Large intestine (tissue), 3 donors: ENCODE measurements around the gene BBC3. TPM values are rescaled to one million over a fixed set of nuclear protein-coding genes. Genes with fewer than 3 reads are reported as not detected.
A peak's percentile ranks its signal among the peaks of the same experiment; 100 is the strongest.

Source experiments
- DNase-seq, 2 donors: peaks; one replicate each; pipeline versions ENCODE4 v3.0.0 to v3.0.0-alpha.2; 2013
- H3K27ac ChIP-seq: one replicate; pipeline ENCODE4 v1.5.1; 2013; ENCODE audit warnings: low read length
- H3K27me3 ChIP-seq: 2 replicates; pipeline ENCODE4 v1.6.1; 2013; ENCODE audit warnings: low read length; ENCODE audit not compliant: control insufficient read depth, insufficient read depth
- H3K36me3 ChIP-seq: 2 replicates; pipeline ENCODE4 v1.6.1; 2013; ENCODE audit warnings: low read length; ENCODE audit not compliant: control insufficient read depth, insufficient read depth
- H3K4me1 ChIP-seq: one replicate; pipeline ENCODE4 v1.6.1; 2013; ENCODE audit warnings: low read length; ENCODE audit not compliant: control insufficient read depth, insufficient read depth
- H3K4me3 ChIP-seq: one replicate; pipeline ENCODE4 v1.5.1; 2013; ENCODE audit warnings: low read length
- H3K9me3 ChIP-seq: one replicate; pipeline ENCODE4 v1.6.1; 2013; ENCODE audit warnings: mild to moderate bottlenecking, low read depth, low read length, moderate library complexity; ENCODE audit not compliant: control insufficient read depth
- WGBS: methylation state at CpG from one replicate; pipeline ENCODE4 v1.1.5; 2013; ENCODE audit warnings: low lambda C conversion rate; ENCODE audit not compliant: insufficient coverage; 5-methylcytosine and 5-hydroxymethylcytosine counted together
- polyA plus RNA-seq: library from polyadenylated mRNA; unstranded; fragments of 120-200 nt; gene quantifications from one replicate; pipeline ENCODE4 v1.2.1, GENCODE V29; 2013

BBC3 gene
- polyA plus RNA-seq, 1 donor, result 2.1 TPM

GRCh38 chr19:47243364-47243775 lies 12.4 kb upstream of the BBC3 start:
- peaks cover 23% of the 10 kb centered on the region for H3K4me1 ChIP-seq

GRCh38 chr19:47241919-47242577 lies 11.0 kb upstream of the BBC3 start:
- H3K4me3 ChIP-seq, result no peak overlapping the region
- no peaks in the 10 kb centered on the region for H3K36me3 ChIP-seq
- H3K27me3 ChIP-seq, result peaks cover 44% of the 10 kb centered on the region
- peaks cover 4% of the 10 kb centered on the region for H3K9me3 ChIP-seq
- 100% methylated on average over 1 of the region's 7 CpGs for WGBS
- no peak for DNase-seq
- H3K4me1 ChIP-seq, result peaks cover 23% of the 10 kb centered on the region
- no peak overlapping the region for H3K27ac ChIP-seq

More at GRCh38 chr19:47243364-47243775, 12.4 kb upstream of the BBC3 start:
- WGBS, result 31% methylated on average over 3 of the region's 9 CpGs
- Histone ChIP-seq H3K27ac (no peak overlapping the region), H3K9me3 (peaks cover 4% of the 10 kb centered on the region), H3K27me3 (peaks cover 44% of the 10 kb centered on the region), H3K4me3 (no peak overlapping the region), H3K36me3 (no peaks in the 10 kb centered on the region)
- DNase-seq, result no peak

GRCh38 chr19:47240996-47241918 lies 10.3 kb upstream of the BBC3 start:
- peaks cover 23% of the 10 kb centered on the region for H3K4me1 ChIP-seq
- WGBS, result no CpG with 5 or more reads among the region's 27 CpGs
- H3K36me3 ChIP-seq, result no peaks in the 10 kb centered on the region
- no peak overlapping the region for H3K4me3 ChIP-seq
- H3K9me3 ChIP-seq, result peaks cover 4% of the 10 kb centered on the region
- DNase-seq, result peak; percentile 76 to 81
- H3K27ac ChIP-seq, result no peak overlapping the region
- H3K27me3 ChIP-seq, result peaks cover 44% of the 10 kb centered on the region

- DNase-seq, result peak in 1 of 2 donors; percentile 4
- no CpG with 5 or more reads among the region's 6 CpGs for WGBS
- no peaks in the 10 kb centered on the region for H3K36me3 ChIP-seq
- no peak overlapping the region for H3K4me3 ChIP-seq
- H3K4me1 ChIP-seq, result peaks cover 23% of the 10 kb centered on the region
- peaks cover 4% of the 10 kb centered on the region for H3K9me3 ChIP-seq
- H3K27ac ChIP-seq, result no peak overlapping the region
- peaks cover 46% of the 10 kb centered on the region for H3K27me3 ChIP-seq
Measured at GRCh38 chr19:47240556-47240955, 9.6 kb upstream of the BBC3 start.

GRCh38 chr19:47239610-47240296 lies 8.8 kb upstream of the BBC3 start:
- no peak overlapping the region for H3K27ac ChIP-seq
- WGBS, result no CpG with 5 or more reads among the region's 62 CpGs

GRCh38 chr19:47239152-47239551 lies 8.2 kb upstream of the BBC3 start:
- Histone ChIP-seq H3K27ac (no peak overlapping the region), H3K36me3 (no peaks in the 10 kb centered on the region), H3K4me1 (peaks cover 23% of the 10 kb centered on the region), H3K27me3 (peaks cover 46% of the 10 kb centered on the region), H3K9me3 (peaks cover 4% of the 10 kb centered on the region), H3K4me3 (no peak overlapping the region)
- whole genome bisulfite sequencing, result no CpG with 5 or more reads among the region's 16 CpGs
- peak in 1 of 2 donors; percentile 4 for DNase-seq

More at GRCh38 chr19:47239610-47240296, 8.8 kb upstream of the BBC3 start:
- peak in 1 of 2 donors; percentile 44 for DNase-seq
- Histone ChIP-seq H3K4me1 (peaks cover 23% of the 10 kb centered on the region), H3K9me3 (peaks cover 4% of the 10 kb centered on the region), H3K36me3 (no peaks in the 10 kb centered on the region), H3K4me3 (no peak overlapping the region), H3K27me3 (peaks cover 46% of the 10 kb centered on the region)

GRCh38 chr19:47236072-47236675 lies 5.2 kb upstream of the BBC3 start:
- no peak overlapping the region for H3K27ac ChIP-seq
- WGBS, result no CpG with 5 or more reads among the region's 12 CpGs
- H3K9me3 ChIP-seq, result no peaks in the 10 kb centered on the region

GRCh38 chr19:47232422-47233211 lies 1.6 kb upstream of the BBC3 start:
- 52% methylated on average over 3 of the region's 16 CpGs for WGBS
- Histone ChIP-seq H3K4me1 (peaks cover 15% of the 10 kb centered on the region), H3K27me3 (peaks cover 24% of the 10 kb centered on the region), H3K9me3 (no peaks in the 10 kb centered on the region), H3K27ac (no peak overlapping the region), H3K4me3 (no peak overlapping the region), H3K36me3 (no peaks in the 10 kb centered on the region)
- DNase-seq, result peak in 1 of 2 donors; percentile 62

More at GRCh38 chr19:47236072-47236675, 5.2 kb upstream of the BBC3 start:
- Histone ChIP-seq H3K27me3 (peaks cover 25% of the 10 kb centered on the region), H3K4me3 (no peak overlapping the region), H3K36me3 (no peaks in the 10 kb centered on the region), H3K4me1 (peaks cover 12% of the 10 kb centered on the region)
- DNase-seq, result no peak

GRCh38 chr19:47231215-47232054 lies 436 bp upstream of the BBC3 start:
- no peaks in the 10 kb centered on the region for H3K36me3 ChIP-seq
- H3K4me1 ChIP-seq, result peaks cover 26% of the 10 kb centered on the region
- no CpG with 5 or more reads among the region's 51 CpGs for WGBS
- peak; percentile 79 to 93 for DNase-seq
- peaks cover 27% of the 10 kb centered on the region for H3K27me3 ChIP-seq
- no peaks in the 10 kb centered on the region for H3K9me3 ChIP-seq
- H3K4me3 ChIP-seq, result peak overlapping the region; percentile 43
- H3K27ac ChIP-seq, result peak overlapping the region; percentile 14
